ENCODE data around the gene BOC.

DNA sequence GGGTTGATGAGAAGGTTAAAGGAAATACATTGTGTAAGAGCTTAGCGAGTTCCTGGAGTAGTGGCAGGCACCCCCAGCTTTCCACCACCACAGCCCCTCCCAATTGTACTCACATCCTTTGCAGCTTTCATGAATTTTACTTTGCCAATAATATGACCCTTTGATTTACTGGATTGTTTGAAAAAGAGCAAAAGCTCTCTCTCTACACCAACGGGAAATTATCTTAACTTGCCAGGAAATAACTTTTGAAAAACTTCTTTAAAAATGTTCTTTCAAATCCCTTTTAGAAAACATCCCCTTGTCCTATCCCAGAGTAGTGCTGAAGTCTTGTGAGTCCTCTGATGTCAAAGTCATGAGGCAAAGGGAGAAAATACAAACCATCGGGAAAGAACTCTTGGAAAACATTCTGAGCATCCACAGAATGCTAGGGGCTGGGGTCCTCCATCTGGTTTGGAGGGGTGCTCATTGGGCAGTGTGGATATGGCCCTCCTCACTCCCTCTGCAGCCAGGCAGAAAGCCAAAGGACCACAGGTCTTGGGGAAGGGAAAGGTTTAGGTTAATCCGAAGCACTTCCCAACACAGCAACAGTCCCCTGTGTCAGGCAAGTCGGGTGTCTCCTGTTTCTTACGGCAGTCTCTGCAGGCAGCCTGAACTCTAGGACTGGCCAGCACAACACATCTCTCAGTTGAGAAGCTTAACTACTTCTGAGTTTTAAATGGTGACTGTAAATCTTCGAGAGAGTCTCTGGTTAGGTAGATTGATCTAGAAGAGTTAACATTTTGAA lies 36.5 kb downstream of the BOC start:
- TF ChIP-seq POLR2A (IDR thresholded peaks at IDR 0.05; ENCODE audit: low read depth, low read length) (no peak), CTCF (conservative IDR thresholded peaks at IDR 0.05; ENCODE audit: low read depth, low read length) (no peak), RFX5 (IDR thresholded peaks at IDR 0.05; ENCODE audit: low read depth, low read length) (no peak), RCOR1 (IDR thresholded peaks at IDR 0.05; ENCODE audit: insufficient replicate concordance, low read length) (no peak), SMC3 (IDR thresholded peaks at IDR 0.05; ENCODE audit: low read depth, low read length) (no peak), MAFK (IDR thresholded peaks at IDR 0.05; ENCODE audit: low read depth, low read length) (no peak), USF2 (IDR thresholded peaks at IDR 0.05; ENCODE audit: low read depth, low read length) (no peak), RAD21 (IDR thresholded peaks at IDR 0.05; ENCODE audit: low read length) (no peak), NFE2L2 (IDR thresholded peaks at IDR 0.05; ENCODE audit: low read depth, low read length) (no peak), BHLHE40 (IDR thresholded peaks at IDR 0.05; ENCODE audit: low read depth, low read length) (no peak), FOS (IDR thresholded peaks at IDR 0.05; ENCODE audit: low read depth, low read length) (no peak), CHD1 (IDR thresholded peaks at IDR 0.05; ENCODE audit: low read depth, low read length) (no peak)
